ENCODE measurements around the gene PLK4.
"Not testable (repeated sequence)": the region's sequence is repeated elsewhere in the genome, so short reads cannot be mapped to it uniquely, and the experiment has no call there.

The PLK4 gene

DNA sequence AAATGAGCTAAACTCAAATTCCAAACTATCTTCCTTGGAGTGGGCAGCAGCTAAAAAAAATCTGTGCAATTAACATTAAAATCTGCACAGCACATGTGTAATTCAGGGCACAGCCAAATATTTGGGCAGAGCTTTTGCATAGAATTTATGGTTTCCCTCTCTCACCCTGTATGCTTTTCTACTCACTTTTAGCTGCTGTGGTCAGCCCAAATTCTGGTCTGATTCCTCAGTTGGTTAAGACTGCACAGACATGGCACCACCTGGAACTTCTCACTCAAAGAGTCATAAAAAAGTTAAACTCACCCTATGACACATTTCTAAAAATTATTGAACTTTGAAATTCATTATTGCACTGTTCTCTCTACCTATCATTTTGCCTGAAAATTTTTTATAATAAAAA is 4.9 kb upstream of the PLK4 start:
- peaks cover 11% of the 10 kb centered on the region for H3K36me3 Mint-ChIP-seq
- H3K4me1 Mint-ChIP-seq (ENCODE audit: low read depth), result peaks cover 16% of the 10 kb centered on the region
- no peak overlapping the region for H3K27ac Mint-ChIP-seq
- no peaks in the 10 kb centered on the region for H3K9me3 Mint-ChIP-seq (ENCODE audit: low read depth)
- no peaks in the 10 kb centered on the region for H3K27me3 Mint-ChIP-seq
- H3K4me3 Mint-ChIP-seq, result no peak overlapping the region

DNA sequence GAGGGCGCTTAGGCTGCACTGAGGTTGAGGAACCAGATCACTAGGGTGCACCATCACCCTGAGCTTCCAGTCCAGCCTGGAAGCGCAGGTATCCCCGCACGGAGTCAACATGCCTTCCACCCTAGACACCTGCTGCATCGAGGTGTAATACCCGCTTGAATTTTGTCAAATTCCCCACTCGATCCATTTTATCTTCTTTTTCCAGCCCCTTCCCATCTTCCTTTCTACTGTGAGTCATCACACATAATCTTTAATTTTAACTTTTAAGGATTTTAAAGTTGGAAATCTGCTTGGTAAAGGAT is 821 bp downstream of the PLK4 start:
- Mint-ChIP-seq H3K27me3 (no peaks in the 10 kb centered on the region), H3K36me3 (peaks cover 9% of the 10 kb centered on the region), H3K9me3 (ENCODE audit: low read depth) (no peaks in the 10 kb centered on the region), H3K4me1 (ENCODE audit: low read depth) (peaks cover 23% of the 10 kb centered on the region), H3K27ac (peak overlapping the region; percentile 34), H3K4me3 (peak overlapping the region; percentile 98)

DNA sequence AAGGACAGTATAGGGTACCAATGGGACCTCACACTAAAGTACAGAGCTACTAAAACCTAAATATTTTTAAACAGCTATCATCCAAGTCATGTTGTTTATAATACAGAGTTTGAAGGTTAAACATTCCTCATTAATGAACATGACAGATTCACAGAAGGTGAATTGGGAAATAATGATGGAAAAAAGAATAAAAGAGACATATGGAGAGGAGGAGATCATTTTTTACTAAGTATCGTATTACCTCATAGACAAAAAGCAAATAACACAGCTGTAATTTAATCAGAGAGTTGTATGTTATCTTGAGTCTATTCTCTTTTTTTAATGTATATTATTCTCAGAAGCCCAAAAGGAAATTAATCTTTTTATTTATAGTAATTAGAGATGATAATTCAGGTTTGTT is 7.9 kb downstream of the PLK4 start:
- no peaks in the 10 kb centered on the region for H3K9me3 Mint-ChIP-seq (ENCODE audit: low read depth)
- peaks cover 16% of the 10 kb centered on the region for H3K36me3 Mint-ChIP-seq
- H3K27ac Mint-ChIP-seq, result no peak overlapping the region
- H3K27me3 Mint-ChIP-seq, result no peaks in the 10 kb centered on the region
- no peaks in the 10 kb centered on the region for H3K4me1 Mint-ChIP-seq (ENCODE audit: low read depth)
- H3K4me3 Mint-ChIP-seq, result no peak overlapping the region

DNA sequence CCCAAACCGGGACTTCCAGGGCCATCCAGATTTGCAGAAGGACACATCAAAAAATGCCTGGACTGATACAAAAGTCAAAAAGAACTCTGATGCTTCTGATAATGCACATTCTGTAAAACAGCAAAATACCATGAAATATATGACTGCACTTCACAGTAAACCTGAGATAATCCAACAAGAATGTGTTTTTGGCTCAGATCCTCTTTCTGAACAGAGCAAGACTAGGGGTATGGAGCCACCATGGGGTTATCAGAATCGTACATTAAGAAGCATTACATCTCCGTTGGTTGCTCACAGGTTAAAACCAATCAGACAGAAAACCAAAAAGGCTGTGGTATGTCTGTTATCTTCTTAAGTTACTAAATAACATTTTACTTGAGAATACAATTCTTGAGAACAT is 9.2 kb downstream of the PLK4 start:
- Mint-ChIP-seq H3K27me3 (no peaks in the 10 kb centered on the region), H3K4me3 (no peak overlapping the region), H3K4me1 (ENCODE audit: low read depth) (no peaks in the 10 kb centered on the region), H3K9me3 (ENCODE audit: low read depth) (no peaks in the 10 kb centered on the region), H3K27ac (no peak overlapping the region), H3K36me3 (peaks cover 22% of the 10 kb centered on the region)

DNA sequence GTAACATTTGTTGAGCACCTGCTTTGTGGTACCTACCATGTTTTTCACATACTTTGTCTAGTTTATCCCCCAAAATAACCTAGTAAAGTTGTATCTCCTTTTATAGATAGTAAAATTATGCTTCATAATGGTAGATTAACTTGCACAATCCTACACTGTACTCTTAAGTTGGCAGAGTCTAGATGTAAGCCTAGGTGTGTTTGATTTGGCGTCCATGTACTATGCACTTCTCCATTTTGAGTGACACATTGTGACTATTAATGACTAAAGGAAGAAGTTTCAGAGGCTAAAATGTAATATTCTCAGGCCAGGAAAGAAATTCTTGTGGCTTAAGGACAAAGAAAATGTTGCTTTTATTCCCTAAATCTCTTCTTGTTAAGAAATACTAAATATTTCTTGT is 15.4 kb downstream of the PLK4 start:
- H3K27ac Mint-ChIP-seq, result no peak overlapping the region
- no peaks in the 10 kb centered on the region for H3K27me3 Mint-ChIP-seq
- H3K4me1 Mint-ChIP-seq (ENCODE audit: low read depth), result no peaks in the 10 kb centered on the region
- no peak overlapping the region for H3K4me3 Mint-ChIP-seq
- peaks cover 19% of the 10 kb centered on the region for H3K36me3 Mint-ChIP-seq
- H3K9me3 Mint-ChIP-seq (ENCODE audit: low read depth), result no peaks in the 10 kb centered on the region

DNA sequence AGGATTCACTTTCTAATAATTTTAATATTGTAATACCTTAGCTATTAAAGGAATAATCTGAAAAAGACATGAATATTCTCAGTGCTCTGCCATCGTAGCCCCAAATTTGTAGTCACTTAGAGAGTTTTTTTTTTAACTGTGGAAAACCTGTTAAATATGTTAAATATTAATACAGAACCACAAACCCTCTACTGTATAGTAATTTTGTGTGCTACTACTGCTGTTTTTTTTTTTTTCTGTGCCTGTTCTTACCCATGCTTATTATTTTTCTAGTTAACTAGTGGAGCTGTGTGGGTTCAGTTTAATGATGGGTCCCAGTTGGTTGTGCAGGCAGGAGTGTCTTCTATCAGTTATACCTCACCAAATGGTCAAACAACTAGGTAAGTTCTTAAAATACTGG is 15.8 kb downstream of the PLK4 start:
- no peaks in the 10 kb centered on the region for H3K4me1 Mint-ChIP-seq (ENCODE audit: low read depth)
- no peaks in the 10 kb centered on the region for H3K9me3 Mint-ChIP-seq (ENCODE audit: low read depth)
- H3K27ac Mint-ChIP-seq, result no peak overlapping the region
- H3K36me3 Mint-ChIP-seq, result peaks cover 19% of the 10 kb centered on the region
- H3K27me3 Mint-ChIP-seq, result no peaks in the 10 kb centered on the region
- H3K4me3 Mint-ChIP-seq, result no peak overlapping the region

DNA sequence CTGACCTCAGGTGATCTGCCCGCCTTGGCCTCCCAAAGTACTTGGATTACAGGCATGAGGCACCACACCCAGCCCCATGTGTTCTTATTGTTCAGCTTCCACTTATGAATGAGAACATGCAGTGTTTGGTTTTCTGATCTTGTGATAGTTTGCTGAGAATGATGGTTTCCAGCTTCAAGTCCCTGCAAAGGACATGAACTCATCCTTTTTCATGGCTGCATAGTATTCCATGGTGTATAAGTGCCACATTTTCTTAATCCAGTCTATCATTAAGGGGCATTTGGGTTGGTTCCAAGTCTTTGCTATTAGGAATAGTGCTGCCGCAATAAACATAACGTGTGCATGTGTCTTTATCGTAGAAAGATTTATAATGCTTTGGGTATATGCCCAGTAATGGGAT is 19.0 kb downstream of the PLK4 start:
- H3K27me3 Mint-ChIP-seq; H3K9me3 Mint-ChIP-seq (ENCODE audit: low read depth); H3K4me1 Mint-ChIP-seq (ENCODE audit: low read depth); H3K27ac Mint-ChIP-seq; H3K4me3 Mint-ChIP-seq: not testable (repeated sequence)
- peaks cover 12% of the 10 kb centered on the region for H3K36me3 Mint-ChIP-seq

DNA sequence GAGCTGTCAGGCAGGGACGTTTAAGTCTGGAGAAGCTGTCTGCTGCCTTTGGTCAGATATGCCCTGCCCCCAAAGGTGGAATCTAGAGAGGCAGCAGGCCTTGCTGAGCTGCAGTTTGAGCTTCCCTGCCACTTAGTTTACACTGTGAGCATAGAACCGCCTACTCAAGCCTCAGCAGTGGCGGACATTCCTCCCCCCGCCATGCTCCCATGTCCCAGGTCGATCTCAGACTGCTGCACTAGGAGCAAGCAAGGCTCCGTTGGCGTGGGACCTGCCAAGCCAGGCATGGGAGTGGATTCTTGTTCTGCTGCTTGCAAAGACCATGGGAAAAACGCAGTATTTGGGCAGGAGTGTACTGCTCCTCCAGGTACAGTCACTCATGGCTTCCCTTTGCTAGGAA is 24.3 kb downstream of the PLK4 start:
- Mint-ChIP-seq H3K9me3 (ENCODE audit: low read depth) (peaks cover 3% of the 10 kb centered on the region), H3K36me3 (peaks cover 6% of the 10 kb centered on the region)

DNA sequence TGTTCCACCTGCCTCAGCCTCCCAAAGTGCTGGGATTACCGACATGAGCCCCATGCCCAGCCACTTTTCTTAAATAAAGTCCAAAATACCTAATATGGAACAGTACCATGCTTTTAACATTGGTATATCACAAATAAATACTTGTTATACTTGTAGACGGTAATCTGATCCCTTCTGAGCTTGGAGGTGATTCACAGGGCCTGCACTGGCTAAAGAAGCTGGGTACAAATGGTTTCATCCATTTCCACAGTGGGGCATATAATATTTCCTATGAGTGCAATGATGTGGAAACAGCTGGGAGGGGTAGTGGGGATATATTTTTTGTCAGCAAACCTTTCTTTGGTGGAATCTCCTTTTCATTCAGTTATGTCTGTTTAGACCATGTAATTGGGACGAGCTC is 35.8 kb downstream of the PLK4 start:
- Mint-ChIP-seq H3K27me3 (no peaks in the 10 kb centered on the region), H3K4me1 (ENCODE audit: low read depth) (no peaks in the 10 kb centered on the region), H3K36me3 (peaks cover 16% of the 10 kb centered on the region), H3K4me3 (no peak overlapping the region), H3K9me3 (ENCODE audit: low read depth) (no peaks in the 10 kb centered on the region), H3K27ac (no peak overlapping the region)

More for the DNA sequence above, 24.3 kb downstream of the PLK4 start:
- Mint-ChIP-seq H3K4me3 (no peak overlapping the region), H3K4me1 (ENCODE audit: low read depth) (no peaks in the 10 kb centered on the region), H3K27me3 (no peaks in the 10 kb centered on the region), H3K27ac (no peak overlapping the region)

DNA sequence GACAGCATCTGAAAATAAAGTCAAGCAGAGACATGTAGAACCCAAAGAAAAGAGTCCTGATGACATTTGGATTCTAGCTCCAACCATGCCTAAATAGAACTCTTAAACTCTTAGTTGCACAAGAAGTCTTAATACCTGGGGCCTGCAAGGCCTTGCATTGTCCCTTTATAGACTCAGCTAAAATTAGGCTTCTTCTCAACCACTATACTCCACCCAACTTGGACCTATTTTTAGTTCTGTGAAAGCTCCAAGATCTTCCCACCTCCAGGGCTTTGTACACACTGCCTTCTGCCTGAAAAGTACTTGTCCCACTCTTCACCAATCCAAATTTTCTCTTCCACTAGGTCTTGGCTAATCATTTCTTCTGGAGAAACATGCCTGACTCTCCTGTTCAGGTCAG is 36.5 kb downstream of the PLK4 start:
- Mint-ChIP-seq H3K9me3 (ENCODE audit: low read depth) (no peaks in the 10 kb centered on the region), H3K36me3 (peaks cover 17% of the 10 kb centered on the region), H3K27me3 (no peaks in the 10 kb centered on the region), H3K4me1 (ENCODE audit: low read depth) (no peaks in the 10 kb centered on the region), H3K4me3 (no peak overlapping the region), H3K27ac (no peak overlapping the region)

DNA sequence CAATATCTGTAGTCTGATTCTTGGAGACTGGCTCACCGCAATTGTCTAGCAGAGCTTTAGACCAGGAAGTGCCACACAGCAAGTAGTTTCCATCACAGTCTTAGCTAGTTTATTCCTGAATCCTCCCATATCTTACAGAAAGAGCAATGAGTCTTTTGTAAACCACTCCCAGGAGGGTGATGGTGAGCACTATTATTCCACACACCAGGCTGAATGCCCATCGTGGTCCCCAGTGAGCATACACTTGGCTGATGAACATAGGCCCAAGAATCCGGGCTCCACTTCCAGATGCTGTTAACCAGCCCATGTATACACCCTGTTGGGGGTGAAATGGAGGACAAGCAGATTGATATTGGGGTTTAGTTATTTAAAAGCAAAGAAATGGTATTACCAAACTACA is 39.8 kb downstream of the PLK4 start:
- peaks cover 3% of the 10 kb centered on the region for H3K4me1 Mint-ChIP-seq (ENCODE audit: low read depth)
- H3K9me3 Mint-ChIP-seq (ENCODE audit: low read depth), result no peaks in the 10 kb centered on the region
- no peaks in the 10 kb centered on the region for H3K27me3 Mint-ChIP-seq
- H3K27ac Mint-ChIP-seq, result no peak overlapping the region
- no peak overlapping the region for H3K4me3 Mint-ChIP-seq
- peaks cover 25% of the 10 kb centered on the region for H3K36me3 Mint-ChIP-seq

DNA sequence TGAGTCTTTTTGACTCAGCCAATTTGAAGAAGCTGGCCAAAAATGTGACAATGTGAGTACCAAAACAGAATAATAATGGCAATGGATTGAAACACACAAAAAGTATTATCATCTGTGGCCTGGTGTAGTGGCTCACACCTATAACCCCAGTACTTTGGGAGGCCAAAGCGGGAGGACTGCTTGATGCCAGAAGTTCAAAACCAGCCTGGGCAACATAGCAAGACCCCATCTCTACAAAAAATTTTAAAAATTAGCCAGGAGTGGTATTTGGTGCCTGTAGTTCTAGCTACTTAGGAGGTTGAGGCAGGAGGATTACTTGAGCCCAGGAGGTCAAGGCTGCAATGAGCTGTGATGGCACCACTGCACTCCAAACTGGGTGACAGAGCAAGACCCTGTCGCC is 41.5 kb downstream of the PLK4 start:
- peaks cover 29% of the 10 kb centered on the region for H3K36me3 Mint-ChIP-seq
- no peak overlapping the region for H3K4me3 Mint-ChIP-seq
- H3K27me3 Mint-ChIP-seq, result no peaks in the 10 kb centered on the region
- no peak overlapping the region for H3K27ac Mint-ChIP-seq
- H3K9me3 Mint-ChIP-seq (ENCODE audit: low read depth), result no peaks in the 10 kb centered on the region
- H3K4me1 Mint-ChIP-seq (ENCODE audit: low read depth), result peaks cover 3% of the 10 kb centered on the region

DNA sequence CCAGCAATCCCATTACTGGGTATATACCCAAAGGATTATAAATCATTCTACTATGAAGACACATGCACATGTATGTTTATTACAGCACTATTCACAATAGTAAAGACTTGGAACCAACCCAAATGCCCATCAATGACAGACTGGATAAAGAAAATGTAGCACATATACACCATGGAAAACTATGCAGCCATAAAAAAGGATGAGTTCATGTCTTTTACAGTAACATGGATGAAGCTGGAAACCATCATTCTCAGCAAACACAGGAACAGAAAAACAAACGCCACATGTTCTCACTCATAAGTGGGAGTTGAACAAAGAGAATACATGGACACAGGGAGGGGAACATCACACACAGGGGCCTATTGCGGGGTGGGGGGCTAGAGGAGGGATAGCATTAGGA is 45.0 kb downstream of the PLK4 start:
- H3K4me3 Mint-ChIP-seq; H3K9me3 Mint-ChIP-seq (ENCODE audit: low read depth); H3K4me1 Mint-ChIP-seq (ENCODE audit: low read depth); H3K27me3 Mint-ChIP-seq: not testable (repeated sequence)
- Mint-ChIP-seq H3K27ac (peak overlapping the region; percentile 50), H3K36me3 (peaks cover 26% of the 10 kb centered on the region)

DNA sequence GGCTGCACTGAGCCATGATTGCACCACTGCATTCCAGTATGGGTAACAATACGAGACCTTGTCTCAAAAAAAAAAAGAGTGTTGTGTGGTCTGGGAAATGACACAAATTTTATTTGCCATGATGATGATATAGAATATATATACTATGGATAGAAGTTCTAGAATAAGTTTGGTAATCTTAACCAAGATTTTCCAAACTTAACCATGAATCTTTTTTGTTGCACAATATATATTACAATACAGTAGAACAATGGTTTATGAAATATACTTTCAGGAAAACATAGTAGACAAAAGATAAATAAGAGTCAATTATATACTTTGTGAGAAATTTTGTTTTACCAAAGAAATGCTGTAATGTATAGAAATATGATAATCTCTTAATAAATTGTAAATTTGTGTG is 49.5 kb downstream of the PLK4 start:
- H3K27me3 Mint-ChIP-seq, result no peaks in the 10 kb centered on the region
- H3K4me1 Mint-ChIP-seq (ENCODE audit: low read depth), result peaks cover 2% of the 10 kb centered on the region
- H3K27ac Mint-ChIP-seq, result no peak overlapping the region
- H3K36me3 Mint-ChIP-seq, result peaks cover 19% of the 10 kb centered on the region
- no peaks in the 10 kb centered on the region for H3K9me3 Mint-ChIP-seq (ENCODE audit: low read depth)
- no peak overlapping the region for H3K4me3 Mint-ChIP-seq

DNA sequence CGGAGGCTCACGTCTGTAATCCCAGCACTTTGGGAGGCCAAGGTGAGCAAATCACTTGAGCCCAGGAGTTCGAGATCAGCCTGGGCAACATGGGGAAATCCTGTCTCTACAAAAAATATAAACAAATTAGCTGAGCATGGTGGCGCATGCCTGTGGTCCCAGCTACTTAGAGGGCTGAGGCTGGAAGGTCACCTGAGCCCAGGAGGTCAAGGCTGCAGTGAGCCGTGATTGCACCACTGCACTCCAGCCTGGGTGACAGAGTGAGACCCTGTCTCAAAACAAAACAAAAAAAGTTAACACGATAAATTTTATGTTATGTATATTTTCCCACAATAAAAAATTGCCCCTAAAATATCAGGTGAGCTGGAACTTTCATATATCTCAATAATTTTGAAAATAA is 51.1 kb downstream of the PLK4 start:
- H3K27me3 Mint-ChIP-seq; H3K27ac Mint-ChIP-seq; H3K4me3 Mint-ChIP-seq; H3K4me1 Mint-ChIP-seq (ENCODE audit: low read depth); H3K36me3 Mint-ChIP-seq; H3K9me3 Mint-ChIP-seq (ENCODE audit: low read depth): not testable (repeated sequence)

DNA sequence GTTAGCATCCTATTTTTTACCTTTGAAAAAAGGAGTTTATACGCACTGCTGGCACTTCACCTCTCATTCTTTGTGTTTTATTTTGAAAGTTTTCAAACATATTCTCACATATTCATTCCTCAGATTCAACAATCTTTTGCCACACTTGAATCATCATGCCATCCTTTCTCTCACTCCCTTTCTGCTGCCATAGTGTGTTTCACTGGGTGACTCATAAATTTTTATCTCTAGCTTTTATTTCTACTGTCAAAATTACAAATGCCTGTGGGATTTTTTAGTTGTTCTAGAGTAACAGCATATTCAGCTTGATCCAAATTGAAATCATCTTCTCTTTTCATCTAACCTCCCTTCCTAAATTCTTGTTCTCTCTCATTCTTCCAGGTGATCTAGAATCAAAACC is 56.3 kb downstream of the PLK4 start:
- Mint-ChIP-seq H3K36me3 (peaks cover 4% of the 10 kb centered on the region), H3K4me1 (ENCODE audit: low read depth) (peaks cover 2% of the 10 kb centered on the region), H3K9me3 (ENCODE audit: low read depth) (no peaks in the 10 kb centered on the region), H3K27me3 (no peaks in the 10 kb centered on the region), H3K4me3 (no peak overlapping the region), H3K27ac (no peak overlapping the region)

Data from activated naive CD8-positive, alpha-beta T cell (primary cell).